Esophagus muscularis mucosa (tissue), 4 donors: ENCODE measurements around the gene CLCF1. TPM values are rescaled to one million over a fixed set of nuclear protein-coding genes. Genes with fewer than 3 reads are reported as not detected.

Source experiments
- DNase-seq: peaks from one replicate; pipeline ENCODE4 v3.0.0-alpha.2; 2017; ENCODE audit errors: extremely low spot score
- H3K27ac ChIP-seq, 4 donors: fragments of 200-600 bp; sonication (generic); replicated peaks in 1 of 4; 1 replicate in 3 of 4; 2 replicates in 1 of 4; pipeline ENCODE4 v1.5.1; 2016 to 2019; ENCODE audit warnings: mild to moderate bottlenecking in 1 of 4
- H3K27me3 ChIP-seq, 4 donors: fragments of 200-600 bp; sonication (generic); one replicate each; pipeline versions ENCODE4 v1.5.1 to v1.6.0; 2016 to 2019
- H3K36me3 ChIP-seq, 4 donors: fragments of 200-600 bp; sonication (generic); one replicate each; pipeline ENCODE4 v1.5.1; 2016 to 2019
- H3K4me1 ChIP-seq, 4 donors: fragments of 200-600 bp; sonication (generic); one replicate each; pipeline ENCODE4 v1.5.1; 2016 to 2019
- H3K4me3 ChIP-seq, 4 donors: fragments of 200-600 bp; sonication (generic); 1 replicate in 2 of 4; 2 replicates in 2 of 4; pipeline ENCODE4 v1.5.1; 2016 to 2019; ENCODE audit warnings: mild to moderate bottlenecking in 4 of 4, moderate library complexity in 1 of 4
- H3K9me3 ChIP-seq, 4 donors: fragments of 200-600 bp; sonication (generic); 1 replicate in 3 of 4; 2 replicates in 1 of 4; pipeline ENCODE4 v1.5.1; 2016 to 2019
- CTCF ChIP-seq, 3 experiments: fragments of 200-600 bp in 2 of 3; fragments of 450-650 bp in 1 of 3; sonication (generic) in 2 of 3; IDR thresholded peaks; one replicate each; pipeline ENCODE4 v1.5.1; 2017 to 2019; ENCODE audit warnings: antibody characterized with exemption in 3 of 3, mild to moderate bottlenecking in 2 of 3, moderate library complexity in 1 of 3
- EP300 ChIP-seq: sonication (generic); formaldehyde crosslinking; IDR thresholded peaks from one replicate; pipeline ENCODE4 v1.6.1; 2017; ENCODE audit warnings: antibody characterized with exemption
- POLR2A ChIP-seq: fragments of 450-650 bp; IDR thresholded peaks from one replicate; pipeline ENCODE4 v1.6.1; 2017; ENCODE audit warnings: antibody characterized with exemption, moderate library complexity, mild to moderate bottlenecking, low read depth
- POLR2AphosphoS5 ChIP-seq, 2 donors: sonication (generic); formaldehyde crosslinking; IDR thresholded peaks; one replicate each; pipeline ENCODE4 v1.6.1; 2017; ENCODE audit warnings: antibody characterized with exemption in 2 of 2
- WGBS: methylation state at CpG from one replicate; pipeline ENCODE4 v1.1.5; 2018; 5-methylcytosine and 5-hydroxymethylcytosine counted together
- intact Hi-C: fragments of 100-400 bp; cut with DNase I; formaldehyde crosslinking; loops from one replicate; pipeline ENCODE4 v1.15.1; 2023
- total RNA-seq, 4 donors: library from RNA; depleted of rRNA; stranded (reverse); fragments of >200 nt; gene quantifications; one replicate each; pipeline versions ENCODE4 v1.1.0 to v1.2.1, GENCODE V29; 2016

The CLCF1 gene
- total RNA-seq, 4 donors from 2014 or later, result 8.3 to 28.3 (median 11.8) TPM

- H3K4me1 ChIP-seq, result peaks cover 55 to 69% (median 66%) of the 10 kb centered on the region in 4 donors
- intact Hi-C loops, result loop anchor here (2.0 to 10.0 kb wide), 2 partner anchors 26 to 148 kb away; partner anchors contain the start of genes CDK2AP2 and PITPNM1
Observed at GRCh38 chr11:67356387-67356863, 17.0 kb downstream of the CLCF1 start.

GRCh38 chr11:67355794-67356386 is 17.5 kb downstream of the CLCF1 start:
- Histone ChIP-seq H3K4me3 (no peak overlapping the region), H3K27me3 (no peaks in the 10 kb centered on the region), H3K27ac (peak overlapping the region; percentile 96 to 99 (median 98)), H3K36me3 (no peaks in the 10 kb centered on the region), H3K4me1 (peaks cover 59 to 74% (median 71%) of the 10 kb centered on the region in 4 donors), H3K9me3 (no peaks in the 10 kb centered on the region)
- WGBS, result 94% methylated on average over 3 of the region's 4 CpGs
- intact Hi-C loops, result loop anchor here (2.0 to 10.0 kb wide), 2 partner anchors 27 to 149 kb away; partner anchors contain the start of genes CDK2AP2 and PITPNM1
- no peak for DNase-seq
- TF ChIP-seq CTCF (IDR thresholded peaks at IDR 0.05) (no peak), EP300 (no peak), POLR2A (no peak), POLR2AphosphoS5 (IDR thresholded peaks at IDR 0.05) (no peak)

More at GRCh38 chr11:67356387-67356863, 17.0 kb downstream of the CLCF1 start:
- TF ChIP-seq POLR2A (no peak), CTCF (IDR thresholded peaks at IDR 0.05) (no peak), POLR2AphosphoS5 (IDR thresholded peaks at IDR 0.05) (no peak), EP300 (no peak)
- H3K4me3 ChIP-seq, result no peak overlapping the region
- H3K36me3 ChIP-seq, result no peaks in the 10 kb centered on the region
- no peak for DNase-seq
- WGBS, result 37% methylated on average over 4 of the region's 4 CpGs
- H3K9me3 ChIP-seq, result no peaks in the 10 kb centered on the region
- peak overlapping the region; percentile 96 to 99 (median 98) for H3K27ac ChIP-seq
- H3K27me3 ChIP-seq, result no peaks in the 10 kb centered on the region

- no peaks in the 10 kb centered on the region for H3K27me3 ChIP-seq
- H3K27ac ChIP-seq, result peak overlapping the region; percentile 96 to 99 (median 98)
- H3K4me1 ChIP-seq, result peaks cover 61 to 80% (median 75%) of the 10 kb centered on the region in 4 donors
- no peaks in the 10 kb centered on the region for H3K9me3 ChIP-seq
- intact Hi-C loops, result loop anchor here (10.0 kb wide), 1 partner anchor 150 kb away; the partner anchor contains the start of genes CDK2AP2 and PITPNM1
- no peak overlapping the region for H3K4me3 ChIP-seq
- TF ChIP-seq POLR2A (no peak), EP300 (no peak), POLR2AphosphoS5 (IDR thresholded peaks at IDR 0.05) (no peak), CTCF (IDR thresholded peaks at IDR 0.05) (no peak)
- no peaks in the 10 kb centered on the region for H3K36me3 ChIP-seq
- WGBS, result 70% methylated on average over 2 of the region's 11 CpGs
- DNase-seq, result no peak
Observed at GRCh38 chr11:67355023-67355793, 18.2 kb downstream of the CLCF1 start.

- Histone ChIP-seq H3K27ac (peak overlapping the region; percentile 96 to 99 (median 98)), H3K4me3 (peak overlapping the region; percentile 72 to 84 (median 78)), H3K36me3 (no peaks in the 10 kb centered on the region), H3K9me3 (no peaks in the 10 kb centered on the region), H3K4me1 (peaks cover 61 to 82% (median 78%) of the 10 kb centered on the region in 4 donors), H3K27me3 (no peaks in the 10 kb centered on the region)
- intact Hi-C loops, result loop anchor here (10.0 kb wide), 1 partner anchor 150 kb away; the partner anchor contains the start of genes CDK2AP2 and PITPNM1
- TF ChIP-seq EP300 (peak; percentile 73), POLR2AphosphoS5 (IDR thresholded peaks at IDR 0.05) (peak; percentile 70 to 78), POLR2A (no peak), CTCF (IDR thresholded peaks at IDR 0.05) (peak in 1 of 3 experiments; percentile 23)
- 13% methylated on average over 6 of the region's 8 CpGs for WGBS
- DNase-seq, result no peak
Observed at GRCh38 chr11:67354075-67355022, 19.0 kb downstream of the CLCF1 start.
